HL-60/S4 treated with phorbol 12-myristate 13-acetate at 8.2 ng/mL for 4 days and 3 days (cell line): ENCODE measurements around the gene LIPA.
"Not testable (repeated sequence)": the region's sequence is repeated elsewhere in the genome, so short reads cannot be mapped to it uniquely, and the experiment has no call there.

Source experiments
- in situ Hi-C: fragments of 300-500 bp; cut with MboI; formaldehyde crosslinking; loops from 2 replicates; pipeline ENCODE4 v1.15.0; 2022; ENCODE audit warnings: low sequenced_read_pairs

LIPA gene

DNA sequence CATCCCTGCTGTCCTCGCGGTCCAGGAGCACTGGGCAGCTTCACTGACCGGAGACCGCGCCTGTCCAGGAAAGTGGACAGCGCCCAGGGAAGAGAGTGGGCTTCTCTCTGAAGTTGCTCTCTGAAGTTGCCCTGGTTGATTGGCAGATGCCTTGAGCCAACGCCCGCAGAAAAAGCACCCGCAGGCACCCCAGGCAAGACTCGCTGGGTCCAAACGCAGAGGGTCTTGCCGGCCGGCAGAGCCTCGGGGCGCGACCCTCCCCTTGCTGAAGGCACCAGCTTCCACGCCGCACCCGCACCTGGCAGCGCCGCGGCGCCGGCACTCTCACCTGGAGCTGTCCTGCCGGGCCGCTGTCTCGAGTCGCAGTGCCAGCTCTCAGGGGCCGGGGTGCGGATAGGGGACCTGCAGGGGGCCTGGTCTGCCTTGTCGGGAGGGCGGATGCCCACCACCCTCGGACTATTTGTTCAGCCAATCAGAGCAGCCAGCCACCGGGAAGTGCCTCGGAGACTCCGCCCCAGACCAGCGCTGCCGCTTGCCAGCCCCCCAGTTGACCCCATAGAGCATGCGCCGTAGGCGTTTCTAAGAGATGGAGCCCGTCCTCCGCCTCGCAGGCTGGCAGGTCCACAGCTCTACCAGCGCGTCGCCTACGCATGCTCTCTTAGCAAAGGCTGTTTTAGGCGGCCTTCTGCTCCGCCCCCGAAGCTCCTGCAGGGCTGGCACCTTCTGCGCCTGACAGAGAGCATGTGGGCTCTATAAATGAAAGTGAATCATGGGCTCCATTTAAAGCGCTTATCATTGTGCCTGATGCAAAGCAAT is at the start of gene LIPA:
TSS of gene LIPA (minus strand) at position 367 of the 816 bp plus-strand sequence. CDS start 4,127 bp downstream, outside the sequence.
- in situ Hi-C loops: no loop called here

- in situ Hi-C loops: no loop called here
Measured at GRCh38 chr10:89301232-89301631, 49.7 kb upstream of the LIPA start.

GRCh38 chr10:89299031-89299430 is 47.5 kb upstream of the LIPA start:
- in situ Hi-C loops: no loop called here

DNA sequence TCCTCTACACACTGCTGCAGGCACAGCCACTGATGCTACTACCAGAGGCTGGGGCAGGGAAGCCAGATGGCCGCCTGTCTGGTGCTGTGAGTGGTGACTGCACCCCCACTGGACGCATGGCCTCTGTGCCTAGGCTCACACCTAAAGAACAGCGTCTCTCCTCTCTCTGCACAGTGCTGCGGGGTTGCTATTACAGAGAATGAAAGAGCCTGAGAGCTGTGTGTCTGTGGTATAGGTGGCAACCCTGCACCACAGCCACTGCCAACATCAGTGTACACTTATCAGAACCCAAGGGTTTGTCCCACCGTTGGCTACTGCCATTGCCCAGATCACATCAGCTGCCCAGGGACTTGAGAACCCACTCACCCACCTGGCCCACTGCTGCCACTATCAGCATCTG is 46.2 kb upstream of the LIPA start:
- in situ Hi-C loops: no loop called here

DNA sequence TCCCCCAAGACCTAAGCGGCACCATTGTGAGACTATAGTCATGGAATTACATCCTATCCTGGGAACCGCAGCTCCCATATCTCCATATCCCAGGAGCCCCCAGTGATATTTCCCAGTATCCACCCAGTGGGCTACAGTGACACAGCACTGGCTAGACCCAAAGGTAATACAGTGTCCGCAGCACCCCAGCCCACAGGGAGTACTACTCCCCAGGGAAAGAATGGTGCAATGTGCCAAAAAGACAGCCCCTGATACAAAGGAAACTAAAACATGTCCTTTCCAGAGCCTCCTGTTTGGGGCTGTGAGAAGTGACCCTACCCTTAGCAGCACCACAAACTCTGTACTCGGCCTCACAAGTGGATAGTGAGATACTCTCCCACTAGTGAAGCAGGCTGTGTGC is 45.8 kb upstream of the LIPA start:
- in situ Hi-C loops: no loop called here

DNA sequence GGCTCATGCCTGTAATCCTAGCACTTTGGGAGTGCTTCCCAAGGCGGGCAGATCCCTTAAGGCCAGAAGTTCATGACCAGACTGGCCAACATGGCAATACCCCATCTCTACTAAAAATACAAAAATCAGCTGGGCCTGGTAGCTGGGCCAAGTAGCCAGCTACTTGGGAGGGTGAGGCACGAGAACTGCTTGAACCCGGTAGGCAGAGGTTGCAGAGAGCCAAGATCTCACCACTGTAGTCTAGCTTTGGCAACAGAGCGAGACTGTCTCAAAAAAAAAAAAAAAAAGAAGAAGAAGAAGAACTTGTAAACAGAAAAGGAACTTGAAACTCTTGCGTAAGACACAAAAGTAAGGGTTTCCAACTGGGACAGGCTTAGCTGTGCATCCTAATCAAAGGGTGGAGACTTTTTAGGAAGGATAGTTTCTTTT is 44.7 kb upstream of the LIPA start:
- in situ Hi-C loops: no loop called here

- in situ Hi-C loops: no loop called here
Measured at GRCh38 chr10:89295597-89295996, 44.0 kb upstream of the LIPA start.

- in situ Hi-C loops: no loop called here
Measured at GRCh38 chr10:89294721-89295239, 43.2 kb upstream of the LIPA start.

DNA sequence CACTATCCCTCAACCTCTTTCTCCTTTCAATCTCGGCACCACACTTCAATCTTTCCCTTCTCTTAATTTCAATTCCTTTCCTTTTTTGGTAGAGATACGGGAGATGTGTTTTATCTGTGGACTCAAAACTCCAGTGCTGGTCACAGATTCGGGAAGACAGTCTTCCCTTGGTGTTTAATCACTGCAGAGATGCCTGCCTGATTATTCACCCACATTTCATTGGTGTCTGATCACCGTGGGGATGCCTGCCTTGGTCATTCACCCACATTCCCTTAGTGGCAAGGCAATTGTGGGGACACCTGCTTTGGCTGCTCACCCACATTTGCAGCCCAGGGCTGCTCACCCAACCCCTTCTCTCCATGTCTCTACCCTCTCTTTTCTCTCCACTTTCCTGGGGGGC is 33.7 kb upstream of the LIPA start:
- in situ Hi-C loops: not testable (repeated sequence)

GRCh38 chr10:89284711-89285110 is 33.1 kb upstream of the LIPA start:
- in situ Hi-C loops: not testable (repeated sequence)

- in situ Hi-C loops: no loop called here
Measured at GRCh38 chr10:89283936-89284475, 32.4 kb upstream of the LIPA start.

DNA sequence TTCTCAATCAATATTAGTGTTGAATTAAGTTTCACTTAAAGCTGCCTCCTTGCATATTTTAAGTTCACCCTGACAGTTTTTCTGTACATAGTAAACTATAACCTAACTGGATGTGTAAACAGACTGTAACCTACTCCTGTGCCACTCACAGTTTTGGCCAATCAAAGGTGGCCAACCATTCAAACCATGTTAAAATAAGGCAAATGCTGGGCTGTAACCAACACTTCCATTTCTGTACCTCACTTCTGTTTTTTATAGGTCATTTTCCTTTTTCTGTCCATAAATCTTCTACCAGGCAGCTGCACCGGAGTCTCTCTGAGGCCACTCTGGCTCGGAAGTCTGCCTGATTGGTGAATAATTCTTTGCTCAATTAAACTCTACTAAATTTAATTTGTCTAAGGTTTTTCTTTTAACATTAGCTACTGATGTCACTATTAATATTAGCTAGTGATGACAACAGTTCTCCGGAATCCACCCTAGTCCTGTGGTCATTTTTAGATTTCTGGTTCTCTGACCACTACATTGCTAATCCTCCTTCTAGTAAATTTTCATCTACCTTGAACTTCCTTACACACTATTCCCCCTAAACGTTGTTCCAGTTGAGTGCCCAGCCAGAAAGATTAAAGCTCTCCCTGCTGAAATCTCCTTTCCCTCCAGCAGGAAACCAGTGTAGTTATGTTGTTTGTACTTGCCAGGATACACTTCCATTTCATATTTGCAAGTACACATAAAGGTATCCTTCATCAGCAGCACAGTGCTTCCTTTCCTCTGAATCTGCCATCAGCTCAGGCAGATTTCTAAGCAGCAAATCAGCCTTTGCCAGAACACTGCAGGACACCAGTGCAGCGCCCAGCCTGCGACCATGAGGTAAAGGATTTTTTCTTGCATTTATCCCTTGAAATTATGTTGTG is 31.7 kb upstream of the LIPA start:
- in situ Hi-C loops: no loop called here

GRCh38 chr10:89281606-89282395 is 30.2 kb upstream of the LIPA start:
- in situ Hi-C loops: no loop called here

DNA sequence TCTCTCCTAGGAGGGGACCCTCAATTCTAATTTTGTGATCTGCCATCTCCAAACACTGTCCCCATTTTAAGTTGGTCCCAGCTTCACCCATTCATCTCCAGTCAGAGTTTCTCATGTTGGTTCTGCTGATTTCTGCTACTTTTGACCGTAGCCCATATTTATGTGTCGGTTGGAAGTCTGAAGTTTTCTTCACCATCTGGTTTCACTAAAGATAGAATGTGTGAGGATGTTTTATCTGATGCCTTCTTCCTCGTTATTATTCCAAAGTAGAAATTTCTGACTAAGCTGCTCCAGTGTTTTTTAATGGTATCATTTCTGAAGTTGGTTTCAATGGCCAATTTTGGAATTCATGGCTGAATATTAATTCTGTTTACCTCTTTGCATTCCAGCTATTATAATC is 28.9 kb upstream of the LIPA start:
- in situ Hi-C loops: no loop called here

DNA sequence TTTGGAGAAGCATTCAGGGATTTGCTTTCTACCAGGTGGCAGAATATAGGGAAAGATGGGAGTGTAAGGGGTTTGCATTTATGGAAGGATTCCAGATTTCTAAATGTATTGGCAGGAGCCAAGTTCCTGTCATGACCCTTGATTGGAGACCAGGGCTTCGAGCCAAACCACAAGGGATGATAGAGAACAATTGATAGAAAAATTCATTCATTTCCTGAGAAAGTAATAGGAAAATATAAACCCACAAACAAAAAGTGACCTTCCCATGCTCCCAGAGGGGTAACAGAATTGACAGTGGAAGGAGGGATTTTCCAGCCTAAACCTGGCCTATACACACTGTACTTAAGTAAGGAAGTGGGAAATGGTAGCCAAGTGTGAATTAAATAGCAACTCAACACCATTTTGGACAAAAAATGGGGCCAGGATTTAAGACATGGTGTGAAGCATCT is 27.9 kb upstream of the LIPA start:
- in situ Hi-C loops: no loop called here

DNA sequence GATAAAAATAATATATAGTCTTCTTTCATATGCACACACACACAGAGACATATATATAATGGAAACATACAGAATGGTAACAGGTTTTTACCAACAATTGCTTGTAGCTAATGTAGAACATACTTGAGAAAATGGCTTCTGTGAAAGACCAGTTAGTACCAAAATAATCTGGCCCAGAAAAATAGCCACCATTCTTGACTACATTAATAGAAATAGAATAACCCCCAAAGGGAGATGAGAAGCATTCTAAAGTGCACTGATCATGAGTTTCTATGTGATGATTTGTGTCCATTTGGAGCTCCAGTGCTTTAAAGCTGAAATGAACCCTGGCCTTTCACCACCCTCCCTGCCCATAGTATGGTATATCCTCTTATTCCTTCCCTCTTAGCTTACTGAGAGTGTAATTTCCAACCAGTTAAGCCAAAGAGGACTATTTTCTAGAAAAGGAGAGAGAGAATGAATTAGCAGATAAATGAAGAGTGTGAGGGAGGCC is 27.4 kb upstream of the LIPA start:
- in situ Hi-C loops: no loop called here

DNA sequence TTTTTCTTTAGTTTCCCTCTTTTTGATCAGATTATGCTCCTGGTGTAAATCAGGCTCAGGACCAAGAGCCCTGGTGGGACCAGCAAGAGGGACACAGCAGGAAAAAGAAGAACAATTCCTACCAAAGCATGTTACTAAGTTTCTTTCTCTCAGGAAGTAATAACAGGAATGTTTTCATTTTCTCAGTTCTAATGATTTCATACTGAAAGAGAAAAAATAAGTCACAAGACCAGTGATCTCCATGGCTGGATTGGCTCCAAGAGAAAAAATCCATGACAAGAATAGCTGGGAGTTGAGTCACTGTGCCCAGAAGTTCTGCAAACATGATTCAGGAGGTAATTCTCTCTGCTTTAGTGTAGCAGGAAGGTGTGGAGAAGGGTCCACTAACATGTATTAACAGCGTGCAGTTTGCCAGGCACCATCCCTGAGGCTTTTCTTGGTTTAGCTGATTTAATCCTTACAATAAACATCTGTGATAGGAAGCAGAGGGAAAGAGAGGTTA is 26.5 kb upstream of the LIPA start:
- in situ Hi-C loops: no loop called here

DNA sequence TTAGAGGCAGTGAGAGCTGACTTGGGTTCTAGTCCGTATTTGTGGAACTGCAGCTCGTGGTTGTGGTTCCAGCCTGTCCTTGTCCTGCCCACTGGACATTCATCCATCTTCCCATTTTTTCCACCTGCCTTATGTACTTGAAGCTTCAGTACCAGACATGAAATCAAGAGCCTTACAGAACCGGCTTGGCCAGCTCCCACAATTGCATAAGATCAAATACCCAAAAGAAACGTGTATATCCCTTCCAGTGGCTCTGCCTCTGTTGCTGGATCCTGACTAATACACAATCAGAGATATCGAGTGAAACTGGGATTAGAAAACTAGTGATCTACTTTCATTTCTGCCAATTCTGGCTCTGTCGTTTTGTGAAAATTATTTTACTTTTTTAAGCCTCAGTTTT is 23.8 kb upstream of the LIPA start:
- in situ Hi-C loops: no loop called here

- in situ Hi-C loops: no loop called here
Measured at GRCh38 chr10:89274928-89275327, 23.4 kb upstream of the LIPA start.

DNA sequence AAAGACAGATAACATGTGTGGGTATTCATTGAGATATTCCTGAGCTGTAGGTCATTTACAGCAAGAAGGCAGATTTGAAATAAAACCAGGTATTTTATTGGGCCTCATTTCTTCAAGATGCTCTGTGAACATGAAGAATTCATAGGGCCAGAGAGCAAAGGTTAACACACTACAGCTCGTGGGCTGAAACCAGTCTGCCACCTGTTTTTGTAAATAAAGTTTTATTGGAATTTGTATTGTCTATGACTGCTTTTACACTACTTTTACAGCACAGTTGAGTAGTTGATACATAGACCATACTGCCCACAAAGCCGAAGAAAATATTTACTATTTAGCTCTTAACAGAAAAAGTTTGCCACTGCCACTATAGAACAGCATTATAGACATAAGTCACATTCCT is 22.1 kb upstream of the LIPA start:
- in situ Hi-C loops: no loop called here
